Activated CD4-positive, alpha-beta T cell treated with anti-CD3 and anti-CD28 coated beads, Interleukin-2, amount 10 ng/mL, durations not matched to agents 24 days and 14 days (primary cell): ENCODE measurements around the gene CES2. TPM values are rescaled to one million over a fixed set of nuclear protein-coding genes. Genes with fewer than 3 reads are reported as not detected.
"Not testable (repeated sequence)": the region's sequence is repeated elsewhere in the genome, so short reads cannot be mapped to it uniquely, and the experiment has no call there.

Source experiments
- DNase-seq: peaks from one replicate; pipeline ENCODE4 v3.0.0; 2022
- H3K27ac Mint-ChIP-seq: one replicate; pipeline ENCODE4 v1.8.0; 2022; ENCODE audit warnings: mild to moderate bottlenecking, mixed read lengths
- H3K27me3 Mint-ChIP-seq: one replicate; pipeline ENCODE4 v1.8.0; 2022; ENCODE audit warnings: mixed read lengths
- H3K36me3 Mint-ChIP-seq: one replicate; pipeline ENCODE4 v1.8.0; 2022; ENCODE audit warnings: low read depth, mild to moderate bottlenecking, mixed read lengths
- H3K4me1 Mint-ChIP-seq: one replicate; pipeline ENCODE4 v1.8.0; 2021; ENCODE audit warnings: mixed read lengths
- H3K4me3 Mint-ChIP-seq: one replicate; pipeline ENCODE4 v1.8.0; 2022; ENCODE audit warnings: mild to moderate bottlenecking, moderate library complexity, mixed read lengths
- H3K9me3 Mint-ChIP-seq: one replicate; pipeline ENCODE4 v1.8.0; 2021; ENCODE audit warnings: mixed read lengths
- intact Hi-C: fragments of 100-400 bp; cut with micrococcal nuclease; formaldehyde crosslinking; loops from one replicate; pipeline ENCODE4 v1.15.1; 2023
- total RNA-seq: library from RNA; stranded (reverse); gene quantifications from 2 replicates; pipeline ENCODE4 v1.2.3, GENCODE V29; 2022

CES2 gene
- total RNA-seq, 1 donor from 2014 or later = 33.6 TPM

- Mint-ChIP-seq H3K9me3 (no peaks in the 10 kb centered on the region), H3K4me1 (peaks cover 9% of the 10 kb centered on the region), H3K27ac (no peak overlapping the region), H3K4me3 (no peak overlapping the region), H3K27me3 (no peaks in the 10 kb centered on the region), H3K36me3 (peaks cover 25% of the 10 kb centered on the region)
- intact Hi-C loops = no loop called here
- no peak for DNase-seq
Measured at GRCh38 chr16:66942981-66943380, 7.7 kb downstream of the CES2 start.

- peaks cover 24% of the 10 kb centered on the region for H3K36me3 Mint-ChIP-seq
- no peak overlapping the region for H3K4me3 Mint-ChIP-seq
- H3K27me3 Mint-ChIP-seq = peaks cover 5% of the 10 kb centered on the region
- intact Hi-C loops = no loop called here
- DNase-seq = no peak
- peaks cover 14% of the 10 kb centered on the region for H3K4me1 Mint-ChIP-seq
- no peaks in the 10 kb centered on the region for H3K9me3 Mint-ChIP-seq
- H3K27ac Mint-ChIP-seq = no peak overlapping the region
Measured at GRCh38 chr16:66943426-66944053, 8.2 kb downstream of the CES2 start.

GRCh38 chr16:66944054-66944441 is 8.7 kb downstream of the CES2 start:
- intact Hi-C loops = no loop called here
- Mint-ChIP-seq H3K4me1 (peaks cover 15% of the 10 kb centered on the region), H3K27ac (no peak overlapping the region), H3K9me3 (no peaks in the 10 kb centered on the region), H3K27me3 (peaks cover 10% of the 10 kb centered on the region), H3K4me3 (no peak overlapping the region), H3K36me3 (peaks cover 21% of the 10 kb centered on the region)
- DNase-seq = no peak

- Mint-ChIP-seq H3K36me3 (peaks cover 17% of the 10 kb centered on the region), H3K27me3 (peaks cover 19% of the 10 kb centered on the region), H3K4me1 (peaks cover 15% of the 10 kb centered on the region)
- intact Hi-C loops = loop anchor here (5.0 kb wide), 1 partner anchor 212 kb away; the partner anchor contains the start of genes FBXL8 and TRADD
- not testable (repeated sequence) for H3K9me3 Mint-ChIP-seq, H3K27ac Mint-ChIP-seq, DNase-seq, H3K4me3 Mint-ChIP-seq
Measured at GRCh38 chr16:66944971-66945370, 9.7 kb downstream of the CES2 start.

- intact Hi-C loops = loop anchor here (5.0 kb wide), 1 partner anchor 211 kb away; the partner anchor contains the start of genes FBXL8 and TRADD
- Mint-ChIP-seq H3K4me3 (no peak overlapping the region), H3K4me1 (peaks cover 18% of the 10 kb centered on the region), H3K27ac (no peak overlapping the region), H3K9me3 (no peaks in the 10 kb centered on the region), H3K36me3 (peaks cover 17% of the 10 kb centered on the region), H3K27me3 (peaks cover 24% of the 10 kb centered on the region)
- no peak for DNase-seq
Measured at GRCh38 chr16:66945939-66946338, 10.6 kb downstream of the CES2 start.

- no peak for DNase-seq
- H3K9me3 Mint-ChIP-seq = no peaks in the 10 kb centered on the region
- H3K4me1 Mint-ChIP-seq = peaks cover 18% of the 10 kb centered on the region
- H3K27ac Mint-ChIP-seq = no peak overlapping the region
- no peak overlapping the region for H3K4me3 Mint-ChIP-seq
- peaks cover 14% of the 10 kb centered on the region for H3K36me3 Mint-ChIP-seq
- H3K27me3 Mint-ChIP-seq = peaks cover 29% of the 10 kb centered on the region
- intact Hi-C loops = loop anchor here (5.0 kb wide), 1 partner anchor 211 kb away; the partner anchor contains the start of genes FBXL8 and TRADD
Measured at GRCh38 chr16:66946541-66946940, 11.2 kb downstream of the CES2 start.

GRCh38 chr16:66946974-66947301 is 11.6 kb downstream of the CES2 start:
- Mint-ChIP-seq H3K27ac (peak overlapping the region; percentile 23), H3K36me3 (peaks cover 11% of the 10 kb centered on the region), H3K4me1 (peaks cover 18% of the 10 kb centered on the region), H3K9me3 (no peaks in the 10 kb centered on the region), H3K27me3 (peaks cover 32% of the 10 kb centered on the region), H3K4me3 (no peak overlapping the region)
- DNase-seq = no peak
- intact Hi-C loops = loop anchor here (1.0 to 5.0 kb wide), 2 partner anchors 52 to 210 kb away; partner anchors contain the start of genes FBXL8 and TRADD

- DNase-seq = peak; percentile 96
- H3K4me1 Mint-ChIP-seq = peaks cover 18% of the 10 kb centered on the region
- peaks cover 6% of the 10 kb centered on the region for H3K36me3 Mint-ChIP-seq
- H3K27ac Mint-ChIP-seq = peak overlapping the region; percentile 23
- intact Hi-C loops = loop anchor here (1.0 to 5.0 kb wide), 2 partner anchors 52 to 210 kb away; partner anchors contain the start of genes FBXL8 and TRADD
- H3K9me3 Mint-ChIP-seq = no peaks in the 10 kb centered on the region
- peak overlapping the region; percentile 89 for H3K4me3 Mint-ChIP-seq
- H3K27me3 Mint-ChIP-seq = peaks cover 32% of the 10 kb centered on the region
Measured at GRCh38 chr16:66947302-66948065, 12.2 kb downstream of the CES2 start.

- peaks cover 37% of the 10 kb centered on the region for H3K27me3 Mint-ChIP-seq
- peak; percentile 70 for DNase-seq
- no peaks in the 10 kb centered on the region for H3K36me3 Mint-ChIP-seq
- peak overlapping the region; percentile 89 for H3K4me3 Mint-ChIP-seq
- intact Hi-C loops = loop anchor here (5.0 kb wide), 1 partner anchor 209 kb away; the partner anchor contains the start of genes FBXL8 and TRADD
- no peaks in the 10 kb centered on the region for H3K9me3 Mint-ChIP-seq
- peak overlapping the region; percentile 48 for H3K27ac Mint-ChIP-seq
- peaks cover 18% of the 10 kb centered on the region for H3K4me1 Mint-ChIP-seq
Measured at GRCh38 chr16:66948134-66948836, 13.0 kb downstream of the CES2 start.

GRCh38 chr16:66948837-66949225 is 13.5 kb downstream of the CES2 start:
- Mint-ChIP-seq H3K27me3 (peaks cover 38% of the 10 kb centered on the region), H3K36me3 (no peaks in the 10 kb centered on the region), H3K9me3 (no peaks in the 10 kb centered on the region), H3K4me3 (peak overlapping the region; percentile 89), H3K27ac (no peak overlapping the region), H3K4me1 (peaks cover 20% of the 10 kb centered on the region)
- no peak for DNase-seq
- intact Hi-C loops = loop anchor here (5.0 kb wide), 1 partner anchor 208 kb away; the partner anchor contains the start of genes FBXL8 and TRADD

- intact Hi-C loops = loop anchor here (5.0 kb wide), 1 partner anchor 208 kb away; the partner anchor contains the start of genes FBXL8 and TRADD
- Mint-ChIP-seq H3K9me3 (no peaks in the 10 kb centered on the region), H3K27ac (no peak overlapping the region), H3K4me1 (peaks cover 22% of the 10 kb centered on the region), H3K4me3 (no peak overlapping the region), H3K36me3 (no peaks in the 10 kb centered on the region), H3K27me3 (peaks cover 40% of the 10 kb centered on the region)
- no peak for DNase-seq
Measured at GRCh38 chr16:66949472-66949871, 14.2 kb downstream of the CES2 start.

GRCh38 chr16:66950437-66950836 is 15.1 kb downstream of the CES2 start:
- Mint-ChIP-seq H3K4me3 (no peak overlapping the region), H3K27me3 (peaks cover 40% of the 10 kb centered on the region), H3K36me3 (no peaks in the 10 kb centered on the region), H3K4me1 (peaks cover 22% of the 10 kb centered on the region), H3K9me3 (no peaks in the 10 kb centered on the region), H3K27ac (no peak overlapping the region)
- DNase-seq = no peak
- intact Hi-C loops = no loop called here

- Mint-ChIP-seq H3K27me3 (peaks cover 40% of the 10 kb centered on the region), H3K4me1 (peaks cover 22% of the 10 kb centered on the region), H3K36me3 (no peaks in the 10 kb centered on the region), H3K9me3 (no peaks in the 10 kb centered on the region), H3K4me3 (no peak overlapping the region), H3K27ac (no peak overlapping the region)
- no peak for DNase-seq
- intact Hi-C loops = no loop called here
Measured at GRCh38 chr16:66950971-66951790, 15.9 kb downstream of the CES2 start.
